Measurements from ENCODE around the gene SUCLG1.

DNA sequence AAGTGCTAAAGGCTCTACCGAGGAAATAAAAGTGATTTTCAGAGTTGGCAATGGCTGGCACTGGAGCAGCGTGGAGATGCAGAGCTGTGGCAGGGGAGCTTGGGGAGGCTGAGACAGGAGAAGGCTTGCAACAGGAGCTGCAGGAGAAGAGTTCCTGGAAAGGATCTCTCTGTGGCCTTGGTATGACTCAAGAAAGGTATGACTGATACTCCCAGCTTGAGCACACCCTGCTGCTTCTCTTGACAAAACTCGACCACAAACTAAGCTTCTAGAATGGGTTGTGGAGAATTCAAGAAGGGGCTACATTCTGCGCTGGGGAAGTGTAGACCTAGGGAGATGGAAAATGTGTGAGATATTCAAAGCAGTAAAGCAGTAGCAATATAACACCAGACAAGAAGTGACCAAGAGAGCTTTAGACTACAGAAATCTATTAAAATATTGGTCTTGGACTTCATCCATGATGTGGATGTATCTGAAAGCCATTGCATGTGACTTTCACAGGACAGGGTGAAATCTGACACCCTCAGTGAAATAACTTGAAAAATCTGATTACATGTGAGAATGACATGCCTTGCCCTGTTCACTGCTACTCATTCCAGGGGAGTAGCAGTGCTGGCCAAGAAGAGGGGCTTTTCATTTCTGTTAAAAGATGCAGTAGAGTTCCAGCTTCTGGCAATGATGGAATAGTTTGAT, 41.5 kb downstream of the SUCLG1 start:
- TF ChIP-seq CBX8 (IDR thresholded peaks at IDR 0.05; ENCODE audit: borderline replicate concordance, low read depth, low read length): no peak
- TF ChIP-seq, protein P1, sequence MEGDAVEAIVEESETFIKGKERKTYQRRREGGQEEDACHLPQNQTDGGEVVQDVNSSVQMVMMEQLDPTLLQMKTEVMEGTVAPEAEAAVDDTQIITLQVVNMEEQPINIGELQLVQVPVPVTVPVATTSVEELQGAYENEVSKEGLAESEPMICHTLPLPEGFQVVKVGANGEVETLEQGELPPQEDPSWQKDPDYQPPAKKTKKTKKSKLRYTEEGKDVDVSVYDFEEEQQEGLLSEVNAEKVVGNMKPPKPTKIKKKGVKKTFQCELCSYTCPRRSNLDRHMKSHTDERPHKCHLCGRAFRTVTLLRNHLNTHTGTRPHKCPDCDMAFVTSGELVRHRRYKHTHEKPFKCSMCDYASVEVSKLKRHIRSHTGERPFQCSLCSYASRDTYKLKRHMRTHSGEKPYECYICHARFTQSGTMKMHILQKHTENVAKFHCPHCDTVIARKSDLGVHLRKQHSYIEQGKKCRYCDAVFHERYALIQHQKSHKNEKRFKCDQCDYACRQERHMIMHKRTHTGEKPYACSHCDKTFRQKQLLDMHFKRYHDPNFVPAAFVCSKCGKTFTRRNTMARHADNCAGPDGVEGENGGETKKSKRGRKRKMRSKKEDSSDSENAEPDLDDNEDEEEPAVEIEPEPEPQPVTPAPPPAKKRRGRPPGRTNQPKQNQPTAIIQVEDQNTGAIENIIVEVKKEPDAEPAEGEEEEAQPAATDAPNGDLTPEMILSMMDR (IDR thresholded peaks at IDR 0.05; ENCODE audit: control extremely low read depth in 1 of 3, insufficient read depth in 1 of 3, low read depth in 1 of 3, low read length in 3 of 3): no peak
- no peak for TF ChIP-seq RBBP5 (IDR thresholded peaks at IDR 0.05; ENCODE audit: borderline replicate concordance, low read depth, low read length)
- no peak for TF ChIP-seq EZH2 (IDR thresholded peaks at IDR 0.05; ENCODE audit: low read depth, low read length, severe bottlenecking)
- TF ChIP-seq, protein P2, sequence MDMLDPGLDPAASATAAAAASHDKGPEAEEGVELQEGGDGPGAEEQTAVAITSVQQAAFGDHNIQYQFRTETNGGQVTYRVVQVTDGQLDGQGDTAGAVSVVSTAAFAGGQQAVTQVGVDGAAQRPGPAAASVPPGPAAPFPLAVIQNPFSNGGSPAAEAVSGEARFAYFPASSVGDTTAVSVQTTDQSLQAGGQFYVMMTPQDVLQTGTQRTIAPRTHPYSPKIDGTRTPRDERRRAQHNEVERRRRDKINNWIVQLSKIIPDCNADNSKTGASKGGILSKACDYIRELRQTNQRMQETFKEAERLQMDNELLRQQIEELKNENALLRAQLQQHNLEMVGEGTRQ (IDR thresholded peaks at IDR 0.05; ENCODE audit: low read length): no peak
- TF ChIP-seq POLR2AphosphoS5 (IDR thresholded peaks at IDR 0.05; ENCODE audit: low read depth, low read length): no peak
- TF ChIP-seq, protein P3, sequence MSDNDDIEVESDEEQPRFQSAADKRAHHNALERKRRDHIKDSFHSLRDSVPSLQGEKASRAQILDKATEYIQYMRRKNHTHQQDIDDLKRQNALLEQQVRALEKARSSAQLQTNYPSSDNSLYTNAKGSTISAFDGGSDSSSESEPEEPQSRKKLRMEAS (IDR thresholded peaks at IDR 0.05): no peak

Measured in H1 (cell line).